NCI-H82 treated with DMSO at 0.1 percent for 48 hours (cell line): ENCODE data around the gene FMNL1.
A peak's percentile ranks its signal among the peaks of the same experiment; 100 is the strongest.

ENCODE experiments used
- DNase-seq: peaks from one replicate; lab custom pipeline; 2025; ENCODE audit not compliant: unreplicated experiment; lab: John Stamatoyannopoulos, UW

Gene FMNL1

GRCh38 chr17:45255358-45255757 lies 33.7 kb downstream of the FMNL1 start:
- no peak for DNase-seq

DNA sequence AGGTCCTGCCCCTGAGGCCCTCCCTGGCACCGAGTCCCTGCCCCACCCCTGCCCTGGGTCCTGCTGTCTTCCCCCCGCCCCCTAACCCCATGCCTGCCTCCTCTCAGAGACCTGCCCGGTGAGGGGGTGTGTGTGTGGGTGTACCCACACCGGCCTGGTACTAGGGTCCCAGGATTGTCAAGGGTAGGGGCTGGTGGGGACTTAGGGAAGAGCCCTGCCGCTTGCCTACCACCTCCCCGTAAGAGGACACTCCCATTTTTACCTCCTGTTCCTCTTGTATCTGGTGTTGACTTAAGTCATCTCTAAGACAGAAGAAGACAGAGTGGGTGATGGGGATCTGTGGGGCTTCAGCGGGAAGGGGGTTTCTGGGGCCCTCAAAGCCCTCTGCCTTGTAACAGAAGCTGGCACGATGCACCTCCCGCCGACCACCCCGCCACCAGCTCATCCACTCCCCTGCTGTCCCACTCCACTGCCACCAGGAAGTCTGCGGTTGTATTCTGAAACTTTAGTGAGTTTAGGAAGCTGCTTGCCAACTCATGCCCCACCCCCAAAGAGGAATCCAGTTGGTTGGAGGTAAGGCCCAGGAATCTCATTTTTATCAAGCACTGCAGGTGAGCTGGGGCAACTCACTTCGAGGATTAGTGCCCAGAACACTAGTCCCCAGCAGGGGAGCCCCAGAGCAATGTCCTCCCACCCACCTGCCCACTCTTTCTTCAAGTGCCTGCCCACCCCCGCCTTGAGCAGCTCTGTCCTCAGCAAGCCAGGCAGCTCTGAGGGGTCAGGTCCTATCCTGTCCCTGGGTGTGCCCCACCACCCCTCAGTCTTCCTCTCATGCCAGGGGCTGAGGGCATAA lies 34.7 kb downstream of the FMNL1 start:
- DNase-seq = no peak

- no peak for DNase-seq
Observed at GRCh38 chr17:45257115-45257514, 35.4 kb downstream of the FMNL1 start.

DNA sequence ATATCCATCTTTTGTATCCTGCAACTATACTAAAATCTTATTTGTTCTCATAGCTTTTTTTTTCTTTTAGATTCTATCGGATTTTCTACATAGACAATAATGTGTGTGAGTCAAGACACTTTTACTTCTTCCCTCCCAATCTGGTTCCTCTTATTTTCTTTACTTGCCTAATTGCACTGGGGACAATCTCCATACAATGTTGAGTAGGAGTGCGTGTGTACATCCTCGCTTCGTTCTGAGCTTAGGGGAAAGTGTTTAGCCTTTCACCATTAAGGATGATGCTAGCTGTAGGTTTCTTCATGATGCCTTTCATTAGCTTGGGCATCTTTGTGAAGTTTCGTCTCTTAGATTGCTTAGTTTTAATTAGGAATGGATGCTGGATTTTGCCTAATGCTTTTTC lies 37.3 kb downstream of the FMNL1 start:
- DNase-seq = no peak

DNA sequence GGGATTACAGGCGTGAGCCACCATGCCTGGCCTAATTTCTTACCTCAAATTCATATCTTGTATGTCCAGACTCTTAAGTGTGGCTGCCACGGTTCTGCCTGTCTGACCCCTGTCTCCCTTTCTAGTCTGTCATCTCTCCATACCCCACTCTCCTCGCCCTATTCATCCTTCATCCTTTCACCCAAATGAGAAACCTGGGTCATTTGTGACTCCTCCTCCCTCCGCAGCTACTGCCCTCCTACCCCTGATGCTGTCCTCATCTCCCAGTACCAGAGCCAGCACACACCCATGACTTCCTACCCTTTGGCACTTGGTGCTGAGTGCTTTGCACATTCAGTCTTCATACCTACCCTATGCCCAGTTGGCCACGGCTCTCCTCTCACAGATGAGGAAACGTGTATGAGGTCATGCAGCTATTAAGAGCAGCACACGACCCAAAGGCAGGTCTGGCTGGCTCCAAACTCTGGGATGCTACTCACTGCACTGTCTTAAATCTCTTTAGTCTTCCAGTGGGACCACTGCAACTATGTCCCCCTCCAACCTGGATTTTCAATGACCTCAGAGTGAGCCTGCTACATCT lies 38.6 kb downstream of the FMNL1 start:
- DNase-seq = no peak

DNA sequence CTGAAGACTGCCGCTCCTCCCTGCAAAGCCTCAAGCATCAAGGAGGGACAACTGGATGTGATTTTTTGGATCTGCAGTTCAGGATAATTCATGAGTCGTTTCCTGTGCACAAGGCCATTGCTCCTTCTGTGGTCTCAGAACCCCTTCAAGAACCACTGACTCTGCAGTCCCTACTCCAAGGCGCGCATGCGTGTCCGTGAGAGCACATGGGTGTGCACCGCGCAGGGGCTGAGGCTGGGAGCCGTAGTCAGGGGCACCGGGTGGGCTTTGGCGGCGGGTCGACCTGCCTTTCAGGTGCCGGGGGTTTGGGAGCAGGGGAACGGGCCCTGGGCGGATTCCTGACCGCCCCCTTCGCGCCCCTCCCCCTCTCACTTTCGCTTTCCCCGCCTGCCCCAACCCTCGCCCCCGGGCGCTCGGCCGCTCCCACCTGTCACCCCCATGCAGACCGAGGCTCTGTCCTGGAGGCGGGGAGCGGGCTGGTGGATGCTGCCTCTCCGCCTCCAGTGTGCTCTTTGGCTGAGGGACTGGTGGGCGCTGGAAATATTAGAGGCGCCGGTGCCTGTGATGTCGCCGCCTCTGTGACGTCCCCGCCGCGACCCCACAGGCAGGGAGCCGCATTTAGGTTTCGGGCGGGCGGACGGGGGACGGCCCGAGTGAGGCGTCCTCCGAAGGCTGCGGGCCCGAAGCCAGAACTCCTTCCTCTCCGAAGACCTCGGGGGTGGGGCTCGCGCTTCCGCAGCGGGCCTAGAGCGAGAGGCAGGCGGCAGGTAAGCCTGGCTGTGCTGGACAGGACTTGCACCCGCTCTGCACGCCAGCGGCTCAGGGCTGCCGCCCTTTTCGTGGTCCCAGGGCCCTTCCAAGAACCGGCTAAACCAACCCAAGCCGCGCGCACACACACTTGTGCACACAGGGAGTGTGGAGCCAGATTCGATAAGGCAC lies 40.2 kb downstream of the FMNL1 start, which contains the start of gene SPATA32:
TSS of gene SPATA32 (minus strand) at position 518 of the 939 bp plus-strand sequence. CDS start at position 440, 78 bp downstream.
- DNase-seq = no peak

- DNase-seq = no peak
Observed at GRCh38 chr17:45262516-45263476, 41.1 kb downstream of the FMNL1 start.

- DNase-seq = no peak
Observed at GRCh38 chr17:45263477-45263860, 41.8 kb downstream of the FMNL1 start.

- DNase-seq = no peak
Observed at GRCh38 chr17:45264430-45264829, 42.7 kb downstream of the FMNL1 start.

DNA sequence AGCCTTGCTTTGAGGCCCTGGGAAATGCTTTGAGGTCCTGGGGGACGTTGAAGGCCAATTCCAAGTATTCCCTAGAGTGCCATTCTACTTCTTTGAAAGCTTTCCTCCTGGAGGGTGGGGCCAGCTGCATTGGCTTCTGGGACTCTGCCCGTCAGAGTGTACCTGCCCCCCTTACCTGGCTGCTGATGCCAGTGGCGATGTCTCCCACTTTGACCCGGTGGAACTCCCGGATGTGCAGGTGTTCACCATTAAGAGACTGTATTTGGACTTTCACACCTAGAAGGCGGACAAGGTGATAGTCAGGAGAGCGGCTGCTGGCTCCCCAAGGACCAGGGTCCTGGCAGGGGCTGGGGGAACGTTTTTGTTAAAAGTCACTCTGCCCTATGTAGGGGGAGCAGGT lies 43.3 kb downstream of the FMNL1 start:
- DNase-seq = no peak

- DNase-seq = no peak
Observed at GRCh38 chr17:45265821-45266220, 44.1 kb downstream of the FMNL1 start.

GRCh38 chr17:45266372-45266926 lies 44.8 kb downstream of the FMNL1 start:
- no peak for DNase-seq

- DNase-seq = no peak
Observed at GRCh38 chr17:45267436-45268055, 45.9 kb downstream of the FMNL1 start.

GRCh38 chr17:45269912-45270311 lies 48.2 kb downstream of the FMNL1 start:
- no peak for DNase-seq

DNA sequence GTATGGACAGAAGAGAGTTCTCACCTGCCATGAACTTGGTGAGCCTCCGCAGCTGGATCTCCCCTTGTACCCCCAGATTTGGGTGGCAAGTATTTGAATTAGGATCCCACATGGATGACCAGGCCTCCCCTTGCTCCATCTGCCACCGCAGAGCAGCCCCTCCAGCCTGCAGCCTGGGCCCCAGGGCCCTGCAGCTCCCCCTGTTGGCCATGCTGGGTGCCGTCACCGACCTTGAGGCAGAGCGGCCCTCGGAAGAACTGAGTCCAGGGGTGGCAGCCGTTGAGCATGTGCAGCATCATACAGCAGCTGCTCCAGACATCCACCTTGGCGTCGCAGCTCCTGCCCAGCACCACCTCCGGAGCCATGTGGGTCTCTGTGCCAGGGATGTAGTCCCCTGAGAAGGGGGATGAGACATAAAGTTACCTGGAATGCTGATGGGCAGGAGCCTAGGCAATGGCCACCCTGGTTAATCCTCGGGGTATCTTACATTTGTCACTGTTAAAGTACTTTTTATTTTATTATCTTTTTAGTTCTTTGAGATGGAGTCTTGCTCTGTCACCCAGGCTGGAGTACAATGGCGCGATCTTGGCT lies 49.2 kb downstream of the FMNL1 start:
- no peak for DNase-seq

DNA sequence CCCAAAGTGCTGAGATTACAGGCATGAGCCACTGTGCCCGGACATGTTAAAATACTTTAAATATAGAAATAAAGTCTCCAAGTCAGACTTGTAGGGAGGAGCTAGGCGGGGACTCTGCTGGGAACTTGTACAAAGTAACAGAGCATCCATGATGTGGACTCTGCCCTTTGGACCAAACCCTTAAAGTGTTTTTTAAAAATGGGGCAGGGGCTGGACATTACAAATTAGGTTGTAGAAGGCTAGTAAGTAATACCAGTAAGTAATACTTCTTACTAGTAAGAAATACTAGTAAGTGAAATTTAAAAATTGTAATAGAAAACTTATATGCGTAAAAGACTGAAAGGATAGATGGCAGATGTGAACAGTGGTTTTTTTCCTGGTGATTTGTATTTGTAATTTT lies 49.9 kb downstream of the FMNL1 start:
- DNase-seq = no peak

GRCh38 chr17:45273551-45273957 lies 51.9 kb downstream of the FMNL1 start:
- no peak for DNase-seq

GRCh38 chr17:45274033-45274432 lies 52.3 kb downstream of the FMNL1 start:
- DNase-seq = no peak

DNA sequence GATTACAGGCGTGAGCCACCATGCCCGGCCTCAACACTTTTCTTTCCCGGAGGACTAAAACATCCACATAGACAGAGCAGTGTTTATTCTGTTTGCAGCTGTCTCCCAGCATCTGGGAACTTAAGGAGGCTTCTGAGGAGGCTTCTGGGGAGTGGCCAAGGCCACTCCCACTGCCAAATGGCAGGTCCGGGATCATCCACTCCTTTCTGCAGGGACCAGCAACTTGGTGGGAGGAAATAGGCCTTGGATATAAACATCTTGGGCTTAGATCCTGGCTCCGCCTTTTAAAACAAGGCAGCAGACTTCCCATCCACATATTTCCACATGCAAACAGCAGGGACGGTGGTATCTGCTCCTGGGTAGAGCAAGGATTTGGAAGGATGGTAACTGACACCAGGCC lies 54.3 kb downstream of the FMNL1 start:
- DNase-seq = peak; percentile 29
